OCI-LY7 (cell line): ENCODE results near the gene FNDC3B.

Experiments used
- CTCF ChIP-seq: fragments of 200-600 bp; sonication (generic); conservative IDR thresholded peaks from 2 replicates; pipeline ENCODE4 v1.5.1; 2014; ENCODE audit warnings: mild to moderate bottlenecking, antibody characterized with exemption, low read length, moderate library complexity, mixed read lengths
- EZH2phosphoT487 ChIP-seq: fragments of 200-600 bp; sonication (generic); IDR thresholded peaks from 2 replicates; pipeline ENCODE4 v1.6.1; 2018; ENCODE audit warnings: low read depth, borderline replicate concordance, mild to moderate bottlenecking, mixed run types, antibody characterized with exemption, low read length, moderate library complexity, mixed read lengths

DNA sequence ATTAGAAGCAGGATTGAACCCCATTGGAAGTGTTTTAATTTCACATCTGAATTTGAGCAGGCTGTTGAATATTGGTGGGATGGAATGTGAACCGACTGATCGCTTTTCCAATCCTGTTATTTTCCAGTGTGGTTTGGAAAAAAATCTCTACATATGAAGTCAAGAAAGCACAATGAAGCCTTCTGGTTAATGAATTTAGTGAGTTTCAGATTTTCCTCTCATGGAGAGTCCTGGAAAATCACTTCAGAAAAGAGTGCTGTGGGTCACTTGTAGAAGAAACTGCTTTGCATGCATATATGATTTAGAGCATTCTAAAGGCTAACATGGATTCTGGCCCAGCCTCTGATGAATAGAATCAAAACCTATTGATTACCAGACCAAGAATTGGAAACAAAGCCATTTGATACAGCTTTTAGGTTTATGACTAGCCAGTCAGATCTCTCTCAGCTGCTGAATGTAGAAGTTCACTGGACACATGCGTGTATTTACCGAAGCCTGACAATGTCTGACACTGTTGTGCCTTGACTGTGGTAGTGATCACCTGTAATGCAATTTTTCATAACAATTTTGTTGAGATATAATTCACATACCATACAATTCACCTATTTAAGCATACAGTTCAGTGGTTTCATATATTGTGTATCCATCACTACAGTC is 121.9 kb downstream of the FNDC3B start:
- TF ChIP-seq CTCF: no peak
- TF ChIP-seq EZH2phosphoT487: no peak
